PC-3 (cell line): ENCODE results near the gene TTLL1. TPM values are rescaled to one million over a fixed set of nuclear protein-coding genes. Genes with fewer than 3 reads are reported as not detected.

ENCODE experiments used
- ATAC-seq: fragments of 200-7000 bp; cut with Tn5 transposase; 2 replicates; pipeline ENCODE4 v1.9.1; 2020; ENCODE audit warnings: mild to moderate bottlenecking, moderate library complexity
- BruUV-seq: library from RNA; stranded (reverse); fragments of 400-500 nt; replicated peaks from 2 replicates; lab custom pipeline; 2021; lab: Mats Ljungman, UMichigan
- CTCF ChIA-PET: fragments of 300-600 bp; sonication (Branson Sonifier 250); formaldehyde crosslinking; loops from one replicate; lab custom pipeline; 2022; ENCODE audit warnings: antibody characterized with exemption; lab: Charles Lee
- POLR2A ChIA-PET: fragments of 300-600 bp; sonication (Branson Sonifier 250); formaldehyde crosslinking; loops from one replicate; lab custom pipeline; 2022; ENCODE audit warnings: antibody characterized with exemption; ENCODE audit not compliant: unreplicated experiment; lab: Charles Lee
- DNase-seq: peaks from one replicate; pipeline ENCODE4 v3.0.0-alpha.2; 2015
- H2AFZ ChIP-seq: fragments of 300-600 bp; sonication (generic); 2 replicates; pipeline ENCODE4 v1.6.0; 2016; ENCODE audit warnings: antibody characterized with exemption, low read length
- H3F3A ChIP-seq: fragments of 300-600 bp; sonication (generic); one replicate; pipeline ENCODE4 v1.6.0; 2017; ENCODE audit warnings: antibody characterized with exemption, low read length, control low read depth, mild to moderate bottlenecking; ENCODE audit not compliant: unreplicated experiment
- H3K27ac ChIP-seq: fragments of 300-600 bp; sonication (generic); 2 replicates; pipeline ENCODE4 v1.5.1; 2016; ENCODE audit warnings: mild to moderate bottlenecking, low read length
- H3K27me3 ChIP-seq: fragments of 300-600 bp; sonication (generic); 2 replicates; pipeline ENCODE4 v1.6.1; 2016; ENCODE audit warnings: low read length, mixed read lengths
- H3K36me3 ChIP-seq: fragments of 300-600 bp; sonication (generic); 2 replicates; pipeline ENCODE4 v1.6.1; 2016; ENCODE audit warnings: low read depth, mixed run types, low read length, mixed read lengths
- H3K4me1 ChIP-seq: fragments of 300-600 bp; sonication (generic); 2 replicates; pipeline ENCODE4 v1.5.1; 2016; ENCODE audit warnings: low read length; ENCODE audit not compliant: insufficient read depth
- H3K4me2 ChIP-seq: fragments of 300-600 bp; sonication (generic); 2 replicates; pipeline ENCODE4 v1.6.0; 2016; ENCODE audit warnings: low read length
- H3K4me3 ChIP-seq: fragments of 300-600 bp; sonication (generic); 2 replicates; pipeline ENCODE4 v1.5.1; 2016; ENCODE audit warnings: mild to moderate bottlenecking, low read length, mixed read lengths
- H3K79me2 ChIP-seq: fragments of 300-600 bp; sonication (generic); 2 replicates; pipeline ENCODE4 v1.6.1; 2017; ENCODE audit warnings: low read length, mixed read lengths
- H3K9ac ChIP-seq: fragments of 300-600 bp; sonication (generic); 2 replicates; pipeline ENCODE4 v1.6.0; 2016; ENCODE audit warnings: mild to moderate bottlenecking, low read length
- H3K9me2 ChIP-seq: fragments of 300-600 bp; sonication (generic); replicated peaks from 2 replicates; pipeline ENCODE4 v1.6.1; 2016; ENCODE audit warnings: mixed run types, low read length, mixed read lengths
- H3K9me3 ChIP-seq: fragments of 300-600 bp; sonication (generic); 2 replicates; pipeline ENCODE4 v1.6.1; 2016; ENCODE audit warnings: low read length, mixed read lengths
- H4K20me1 ChIP-seq: fragments of 300-600 bp; sonication (generic); 2 replicates; pipeline ENCODE4 v1.6.1; 2016; ENCODE audit warnings: low read length, mixed read lengths
- EZH2 ChIP-seq: fragments of 300-600 bp; sonication (generic); IDR thresholded peaks from one replicate; pipeline ENCODE4 v1.6.1; 2017; ENCODE audit warnings: antibody characterized with exemption, mild to moderate bottlenecking, low read length; ENCODE audit not compliant: unreplicated experiment
- EZH2phosphoT487 ChIP-seq: fragments of 300-600 bp; sonication (generic); IDR thresholded peaks from 2 replicates; pipeline ENCODE4 v1.6.1; 2018; ENCODE audit warnings: mild to moderate bottlenecking, antibody characterized with exemption, low read length, borderline replicate concordance
- intact Hi-C: fragments of 100-400 bp; cut with micrococcal nuclease; formaldehyde crosslinking; loops from 2 replicates; pipeline ENCODE4 v1.9.0; 2023
- total RNA-seq: library from RNA; depleted of rRNA; stranded (reverse); fragments of >200 nt; gene quantifications from 2 replicates; pipeline ENCODE4 v1.2.3, GENCODE V29; 2014
- TF ChIP-seq, protein P1 (sequence below): fragments of 300-600 bp; sonication (generic); conservative IDR thresholded peaks from 2 replicates; pipeline ENCODE4 v1.5.1; 2017; ENCODE audit warnings: antibody characterized with exemption, low read depth, mild to moderate bottlenecking, low read length

Gene TTLL1
- total RNA-seq, 1 experiment from 2014 or later = 0.77 TPM

DNA sequence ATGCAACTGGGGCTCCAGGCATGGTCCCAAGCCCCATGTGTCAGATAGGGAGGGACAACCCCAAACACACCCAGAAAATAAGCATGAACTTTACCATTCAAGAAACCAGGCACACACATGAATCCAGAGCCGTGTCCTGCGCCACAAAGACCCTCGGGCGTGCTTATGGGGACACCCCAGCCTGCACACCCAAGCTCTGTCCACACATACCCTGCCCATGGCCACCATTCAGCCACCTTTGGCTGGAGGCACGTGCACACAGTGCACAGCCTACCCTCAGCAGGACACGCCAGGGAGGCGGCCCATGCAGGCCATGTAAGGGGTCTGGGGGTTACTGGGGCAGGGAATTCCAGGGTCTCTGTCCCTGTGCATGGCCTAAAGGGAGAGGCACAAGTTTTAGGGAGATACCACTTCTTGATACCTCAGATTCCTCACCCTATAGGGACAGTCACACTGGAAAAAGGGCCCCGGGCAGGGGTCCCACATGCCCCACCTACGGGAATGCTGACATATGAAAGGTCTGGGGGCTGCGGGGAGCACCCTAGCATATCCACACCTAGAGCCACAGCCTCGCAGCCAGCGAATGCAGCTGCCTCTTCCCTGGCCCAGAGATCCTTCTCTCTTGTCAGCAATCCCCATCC lies 94.8 kb downstream of the TTLL1 start:
- peak overlapping the region; percentile 54 for H3K4me3 ChIP-seq

DNA sequence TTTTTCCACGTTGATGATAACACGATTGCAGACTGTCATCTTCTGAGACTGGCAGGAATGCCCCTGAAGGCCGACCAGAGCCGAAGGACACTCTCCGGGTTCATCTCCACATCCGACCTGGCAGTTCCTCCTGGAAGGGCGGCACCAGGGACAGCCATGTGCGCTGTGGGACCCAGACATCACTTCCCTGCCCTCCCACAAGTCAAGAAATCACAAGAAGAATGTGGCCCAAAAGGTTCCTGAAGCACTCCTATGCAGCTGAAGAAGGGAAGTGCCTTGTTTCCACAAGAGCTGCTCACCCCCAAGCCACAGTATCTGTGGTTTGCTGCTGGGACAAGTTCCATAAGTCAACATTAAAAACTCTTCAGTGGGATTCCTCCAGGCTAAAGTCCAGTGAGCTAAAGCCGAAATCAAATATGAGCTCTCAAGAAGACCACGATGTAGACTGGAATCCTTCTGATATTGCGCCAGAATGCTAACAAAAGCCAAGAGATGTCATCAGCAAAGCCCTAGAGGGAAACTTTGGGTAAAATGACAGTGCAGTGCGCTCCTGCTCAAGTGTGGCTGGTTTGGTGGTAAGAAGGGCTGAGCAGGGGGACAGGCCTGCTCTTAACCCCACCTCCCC lies 95.4 kb downstream of the TTLL1 start:
- H2AFZ ChIP-seq = no peak overlapping the region
- peaks cover 51% of the 10 kb centered on the region for H3K4me1 ChIP-seq
- peaks cover 76% of the 10 kb centered on the region for H3K79me2 ChIP-seq
- intact Hi-C loops = no loop called here
- no peaks in the 10 kb centered on the region for H3K9me3 ChIP-seq
- H3K9me2 ChIP-seq = no peaks in the 10 kb centered on the region
- peak overlapping the region; percentile 84 for H3K4me2 ChIP-seq
- ChIA-PET POLR2A (no interaction called here), CTCF (no interaction called here)
- H3K9ac ChIP-seq = no peak overlapping the region
- DNase-seq = peak; percentile 64
- no peaks in the 10 kb centered on the region for H3F3A ChIP-seq
- H3K27me3 ChIP-seq = no peaks in the 10 kb centered on the region
- H4K20me1 ChIP-seq = no peaks in the 10 kb centered on the region; the same call in 1 of the 2 replicates
- H3K36me3 ChIP-seq = no peaks in the 10 kb centered on the region
- peak overlapping the region; percentile 87 for H3K27ac ChIP-seq
- TF ChIP-seq, protein P1, sequence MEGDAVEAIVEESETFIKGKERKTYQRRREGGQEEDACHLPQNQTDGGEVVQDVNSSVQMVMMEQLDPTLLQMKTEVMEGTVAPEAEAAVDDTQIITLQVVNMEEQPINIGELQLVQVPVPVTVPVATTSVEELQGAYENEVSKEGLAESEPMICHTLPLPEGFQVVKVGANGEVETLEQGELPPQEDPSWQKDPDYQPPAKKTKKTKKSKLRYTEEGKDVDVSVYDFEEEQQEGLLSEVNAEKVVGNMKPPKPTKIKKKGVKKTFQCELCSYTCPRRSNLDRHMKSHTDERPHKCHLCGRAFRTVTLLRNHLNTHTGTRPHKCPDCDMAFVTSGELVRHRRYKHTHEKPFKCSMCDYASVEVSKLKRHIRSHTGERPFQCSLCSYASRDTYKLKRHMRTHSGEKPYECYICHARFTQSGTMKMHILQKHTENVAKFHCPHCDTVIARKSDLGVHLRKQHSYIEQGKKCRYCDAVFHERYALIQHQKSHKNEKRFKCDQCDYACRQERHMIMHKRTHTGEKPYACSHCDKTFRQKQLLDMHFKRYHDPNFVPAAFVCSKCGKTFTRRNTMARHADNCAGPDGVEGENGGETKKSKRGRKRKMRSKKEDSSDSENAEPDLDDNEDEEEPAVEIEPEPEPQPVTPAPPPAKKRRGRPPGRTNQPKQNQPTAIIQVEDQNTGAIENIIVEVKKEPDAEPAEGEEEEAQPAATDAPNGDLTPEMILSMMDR = no peak
- TF ChIP-seq EZH2 (no peak), EZH2phosphoT487 (no peak)
- ATAC-seq = no peak
- BruUV-seq = no TSS peak
- H3K4me3 ChIP-seq = no peak overlapping the region

More for the DNA sequence above, 94.8 kb downstream of the TTLL1 start:
- Histone ChIP-seq H4K20me1 (no peaks in the 10 kb centered on the region; the same call in 1 of the 2 replicates), H3K79me2 (peaks cover 78% of the 10 kb centered on the region), H3K9me2 (no peaks in the 10 kb centered on the region), H3K27me3 (no peaks in the 10 kb centered on the region), H3K27ac (peak overlapping the region; percentile 87), H3K4me2 (peak overlapping the region; percentile 84), H3F3A (no peaks in the 10 kb centered on the region), H3K9me3 (no peaks in the 10 kb centered on the region), H3K9ac (peak overlapping the region; percentile 55), H3K4me1 (peaks cover 51% of the 10 kb centered on the region), H2AFZ (no peak overlapping the region), H3K36me3 (no peaks in the 10 kb centered on the region)
- POLR2A ChIA-PET = interaction anchor here (0.5 to 1.0 kb wide), 3 partner anchors 61 to 138 kb away, joined by 3 to 7 read pairs (median 3); no protein-coding TSS in a partner anchor
- no TSS peak for BruUV-seq
- TF ChIP-seq, protein P1 = no peak
- TF ChIP-seq EZH2phosphoT487 = no peak
- TF ChIP-seq EZH2 = no peak
- ATAC-seq = no peak
- intact Hi-C loops = no loop called here
- CTCF ChIA-PET = interaction anchor here (0.7 to 1.1 kb wide), 6 partner anchors 17 to 127 kb away, joined by 3 to 21 read pairs (median 3); no protein-coding TSS in a partner anchor
- no peak for DNase-seq
